Measurements from ENCODE around the gene UNC13C. TPM values are rescaled to one million over a fixed set of nuclear protein-coding genes. Genes with fewer than 3 reads are reported as not detected.

The UNC13C gene
- total and polyA plus RNA-seq, 7 donors, result 0.51 to 14.4 (median 1.9) TPM; not detected in 1

DNA sequence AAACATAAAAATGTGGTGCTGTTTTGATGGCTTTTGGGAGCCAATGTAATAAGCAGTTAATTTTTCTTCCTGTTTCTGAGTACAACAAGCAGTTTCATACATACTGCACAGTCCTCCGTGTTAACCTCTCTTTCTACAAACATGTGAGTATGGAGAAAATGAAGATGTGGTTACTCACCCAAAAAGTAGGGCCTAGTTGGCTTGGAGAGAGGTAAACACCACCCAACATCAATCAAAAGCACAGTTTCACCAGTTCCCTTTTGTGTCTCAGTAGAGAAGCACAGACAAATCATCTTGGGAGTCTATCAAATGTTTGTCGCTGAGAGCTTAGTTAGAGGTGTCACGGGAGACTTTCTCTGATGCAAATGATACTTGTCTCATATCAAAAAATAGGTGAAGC, 320.2 kb downstream of the UNC13C start:
- intact Hi-C loops (cut with DNase I), result no loop called here

DNA sequence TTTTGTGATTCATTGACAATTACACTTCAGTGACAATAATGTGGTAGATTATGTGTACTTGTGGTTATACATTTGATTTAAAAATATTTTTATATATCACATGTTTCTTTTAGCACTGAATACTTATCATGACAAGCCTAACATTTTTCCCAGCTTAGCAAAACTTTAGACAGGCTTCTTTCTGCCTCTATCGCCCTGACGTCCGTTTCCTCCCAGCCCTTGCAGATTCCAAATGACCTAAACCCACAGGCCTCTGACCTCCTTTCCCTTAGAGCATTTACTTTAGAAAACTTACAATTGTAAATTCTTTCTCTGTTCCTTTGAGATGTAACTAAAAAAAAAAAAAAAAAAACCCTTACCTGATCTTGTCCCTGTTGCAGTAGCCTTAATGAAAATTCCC, 326.1 kb downstream of the UNC13C start:
- TF ChIP-seq, protein P1, sequence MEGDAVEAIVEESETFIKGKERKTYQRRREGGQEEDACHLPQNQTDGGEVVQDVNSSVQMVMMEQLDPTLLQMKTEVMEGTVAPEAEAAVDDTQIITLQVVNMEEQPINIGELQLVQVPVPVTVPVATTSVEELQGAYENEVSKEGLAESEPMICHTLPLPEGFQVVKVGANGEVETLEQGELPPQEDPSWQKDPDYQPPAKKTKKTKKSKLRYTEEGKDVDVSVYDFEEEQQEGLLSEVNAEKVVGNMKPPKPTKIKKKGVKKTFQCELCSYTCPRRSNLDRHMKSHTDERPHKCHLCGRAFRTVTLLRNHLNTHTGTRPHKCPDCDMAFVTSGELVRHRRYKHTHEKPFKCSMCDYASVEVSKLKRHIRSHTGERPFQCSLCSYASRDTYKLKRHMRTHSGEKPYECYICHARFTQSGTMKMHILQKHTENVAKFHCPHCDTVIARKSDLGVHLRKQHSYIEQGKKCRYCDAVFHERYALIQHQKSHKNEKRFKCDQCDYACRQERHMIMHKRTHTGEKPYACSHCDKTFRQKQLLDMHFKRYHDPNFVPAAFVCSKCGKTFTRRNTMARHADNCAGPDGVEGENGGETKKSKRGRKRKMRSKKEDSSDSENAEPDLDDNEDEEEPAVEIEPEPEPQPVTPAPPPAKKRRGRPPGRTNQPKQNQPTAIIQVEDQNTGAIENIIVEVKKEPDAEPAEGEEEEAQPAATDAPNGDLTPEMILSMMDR (IDR thresholded peaks at IDR 0.05), result no peak
- 50 to 73% (median 55%) methylated on average over 3 of the region's 3 CpGs for WGBS, 3 donors
- Histone ChIP-seq H3K27me3 (ENCODE audit: insufficient read depth in 3 of 3, low read length in 2 of 3) (no peaks in the 10 kb centered on the region), H3K4me3 (no peak overlapping the region), H3K9me3 (no peaks in the 10 kb centered on the region), H3K4me1 (no peaks in the 10 kb centered on the region), H3K27ac (no peak overlapping the region), H3K36me3 (ENCODE audit: insufficient read depth in 1 of 2, low read depth in 1 of 2) (no peaks in the 10 kb centered on the region)
- ATAC-seq, result no peak
- DNase-seq, result no peak
- intact Hi-C loops (cut with DNase I), result no loop called here

More for the DNA sequence above, 320.2 kb downstream of the UNC13C start:
- no peak overlapping the region for H3K27ac ChIP-seq
- ATAC-seq, result no peak
- H3K9me3 ChIP-seq, result no peaks in the 10 kb centered on the region
- TF ChIP-seq, protein P1 (IDR thresholded peaks at IDR 0.05), result no peak
- no peaks in the 10 kb centered on the region for H3K4me1 ChIP-seq
- no peak overlapping the region for H3K4me3 ChIP-seq
- no peaks in the 10 kb centered on the region for H3K36me3 ChIP-seq (ENCODE audit: insufficient read depth in 1 of 2, low read depth in 1 of 2)
- H3K27me3 ChIP-seq (ENCODE audit: insufficient read depth in 3 of 3, low read length in 2 of 3), result no peaks in the 10 kb centered on the region
- DNase-seq, result no peak
- WGBS, 3 donors, result 81 to 88% (median 87%) methylated on average over 3 of the region's 3 CpGs

DNA sequence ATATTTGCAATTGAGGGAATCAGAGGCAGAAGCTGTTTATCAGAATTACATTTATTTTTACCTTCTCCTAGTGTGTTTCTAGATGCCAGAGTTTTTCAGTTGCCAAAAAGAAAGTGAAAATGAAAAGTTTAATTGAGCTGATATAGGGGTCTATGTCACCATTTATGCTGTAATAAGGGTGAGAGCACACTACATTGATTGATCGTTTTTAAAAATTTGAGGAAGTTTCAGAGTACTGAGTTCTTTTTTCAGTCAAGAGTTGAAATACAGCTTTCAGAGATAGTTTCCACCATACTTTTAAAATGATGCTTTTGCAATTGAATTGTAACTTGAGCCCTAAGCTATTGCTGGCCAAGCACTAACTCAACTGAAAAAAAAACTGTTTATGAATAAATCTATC, 326.9 kb downstream of the UNC13C start:
- ATAC-seq, result no peak

DNA sequence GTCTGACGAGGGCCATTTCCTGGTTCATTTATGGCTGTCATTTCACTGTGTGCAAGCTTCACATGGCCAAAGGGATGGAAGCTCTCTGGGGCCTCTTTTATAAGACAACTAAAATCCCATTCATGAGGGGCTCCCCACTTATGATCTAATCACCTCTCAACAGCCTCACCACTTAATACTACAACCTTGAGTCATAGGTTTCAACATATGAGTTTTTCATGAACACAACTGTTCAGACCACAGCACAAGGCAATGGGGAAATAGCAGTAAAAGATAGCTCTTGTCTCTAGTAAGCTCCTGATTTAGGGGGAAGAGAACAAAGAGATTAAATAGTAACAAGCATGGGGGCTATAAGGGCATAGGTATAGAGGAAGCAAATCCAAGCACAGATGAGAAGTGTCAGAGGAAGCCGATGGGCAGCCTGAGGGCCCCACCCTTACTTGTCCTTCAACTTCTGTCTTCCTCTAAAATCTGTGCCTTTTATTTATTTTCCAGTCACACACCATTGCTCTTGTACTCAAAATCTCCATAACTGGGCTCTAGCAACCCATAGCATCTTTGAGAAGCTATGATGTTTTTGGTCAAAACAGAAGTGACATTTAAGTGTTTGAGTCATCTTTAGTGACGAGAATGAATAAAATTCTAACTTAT, 329.1 kb downstream of the UNC13C start:
- 73 to 85% (median 77%) methylated on average over 3 of the region's 3 CpGs for WGBS, 3 donors
- ATAC-seq (no peak), DNase-seq (no peak)
- Histone ChIP-seq H3K4me3 (no peak overlapping the region), H3K9me3 (no peaks in the 10 kb centered on the region), H3K36me3 (ENCODE audit: insufficient read depth in 1 of 2, low read depth in 1 of 2) (no peaks in the 10 kb centered on the region), H3K27ac (no peak overlapping the region), H3K4me1 (no peaks in the 10 kb centered on the region), H3K27me3 (ENCODE audit: insufficient read depth in 3 of 3, low read length in 2 of 3) (no peaks in the 10 kb centered on the region)
- intact Hi-C loops (cut with DNase I), result no loop called here
- TF ChIP-seq, protein P1 (IDR thresholded peaks at IDR 0.05), result no peak

More for the DNA sequence above, 326.9 kb downstream of the UNC13C start:
- 80 to 86% (median 81%) methylated on average over 1 of the region's 1 CpG for WGBS, 3 donors
- Histone ChIP-seq H3K4me3 (no peak overlapping the region), H3K9me3 (no peaks in the 10 kb centered on the region), H3K27me3 (ENCODE audit: insufficient read depth in 3 of 3, low read length in 2 of 3) (no peaks in the 10 kb centered on the region), H3K4me1 (no peaks in the 10 kb centered on the region), H3K27ac (no peak overlapping the region), H3K36me3 (ENCODE audit: insufficient read depth in 1 of 2, low read depth in 1 of 2) (no peaks in the 10 kb centered on the region)
- intact Hi-C loops (cut with DNase I), result no loop called here
- TF ChIP-seq, protein P1 (IDR thresholded peaks at IDR 0.05), result no peak
- DNase-seq, result no peak

DNA sequence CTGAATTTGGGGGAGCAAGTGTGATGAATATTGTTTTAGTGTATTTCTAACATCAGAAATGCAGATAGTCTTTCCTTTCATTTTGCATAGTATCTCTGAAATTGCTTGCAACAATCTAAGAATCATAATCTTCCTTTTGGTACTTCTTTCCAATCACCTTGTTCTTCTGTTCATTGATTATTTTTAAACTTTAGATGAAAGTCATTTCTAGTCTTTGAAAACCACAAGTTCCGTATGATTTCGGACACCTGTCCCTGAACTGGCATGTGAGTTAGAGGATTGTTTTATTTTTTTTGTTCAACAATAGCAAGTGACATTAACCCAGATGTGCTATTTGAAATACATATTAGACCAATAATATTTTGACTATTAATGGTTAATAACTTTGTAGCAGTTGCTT, 329.7 kb downstream of the UNC13C start:
- intact Hi-C loops (cut with DNase I), result no loop called here
- ATAC-seq (no peak), DNase-seq (no peak)
- 91 to 97% (median 92%) methylated on average over 2 of the region's 2 CpGs for WGBS, 3 donors
- Histone ChIP-seq H3K4me1 (no peaks in the 10 kb centered on the region), H3K27ac (no peak overlapping the region), H3K4me3 (no peak overlapping the region), H3K36me3 (ENCODE audit: insufficient read depth in 1 of 2, low read depth in 1 of 2) (no peaks in the 10 kb centered on the region), H3K9me3 (no peaks in the 10 kb centered on the region), H3K27me3 (ENCODE audit: insufficient read depth in 3 of 3, low read length in 2 of 3) (no peaks in the 10 kb centered on the region)
- TF ChIP-seq, protein P1 (IDR thresholded peaks at IDR 0.05), result no peak
